ENCODE measurements around the gene SCYGR2.

Gene SCYGR2

GRCh38 chr2:227629435-227629834 is 30.7 kb downstream of the SCYGR2 start:
- H3K36me3 ChIP-seq (ENCODE audit: insufficient read depth, low read length): no peaks in the 10 kb centered on the region
- no peak for DNase-seq
- no peak for TF ChIP-seq EZH2 (IDR thresholded peaks at IDR 0.05; ENCODE audit: borderline replicate concordance, low read depth, low read length, severe bottlenecking)
- H3K79me2 ChIP-seq (ENCODE audit: insufficient read depth, low read length): no peaks in the 10 kb centered on the region
- no peak for ATAC-seq (ENCODE audit: insufficient read depth, low read depth)
- H4K20me1 ChIP-seq (ENCODE audit: insufficient read depth, low read length): no peaks in the 10 kb centered on the region
- H3K4me3 ChIP-seq (ENCODE audit: low read depth in 1 of 2, low read length in 2 of 2): no peak overlapping the region
- no peaks in the 10 kb centered on the region for H3K4me1 ChIP-seq (ENCODE audit: insufficient read depth, low read length)
- H3K4me2 ChIP-seq (ENCODE audit: insufficient read depth, low read length): no peak overlapping the region
- no peaks in the 10 kb centered on the region for H3K27me3 ChIP-seq (ENCODE audit: insufficient read depth, low read length, poor library complexity)
- H3K9ac ChIP-seq (ENCODE audit: low read depth, low read length): no peak overlapping the region
- H3K27ac ChIP-seq (ENCODE audit: low read length): no peak overlapping the region
- H2AFZ ChIP-seq (ENCODE audit: low read depth, low read length): no peak overlapping the region
- H3K9me3 ChIP-seq (ENCODE audit: insufficient read depth, low read length, severe bottlenecking): no peaks in the 10 kb centered on the region

GRCh38 chr2:227630322-227630721 is 31.6 kb downstream of the SCYGR2 start:
- no peak overlapping the region for H3K27ac ChIP-seq (ENCODE audit: low read length)
- H3K4me1 ChIP-seq (ENCODE audit: insufficient read depth, low read length): no peaks in the 10 kb centered on the region
- H3K27me3 ChIP-seq (ENCODE audit: insufficient read depth, low read length, poor library complexity): no peaks in the 10 kb centered on the region
- H3K36me3 ChIP-seq (ENCODE audit: insufficient read depth, low read length): no peaks in the 10 kb centered on the region
- H2AFZ ChIP-seq (ENCODE audit: low read depth, low read length): no peak overlapping the region
- no peaks in the 10 kb centered on the region for H4K20me1 ChIP-seq (ENCODE audit: insufficient read depth, low read length)
- H3K4me3 ChIP-seq (ENCODE audit: low read depth in 1 of 2, low read length in 2 of 2): no peak overlapping the region
- no peak overlapping the region for H3K4me2 ChIP-seq (ENCODE audit: insufficient read depth, low read length)
- H3K9me3 ChIP-seq (ENCODE audit: insufficient read depth, low read length, severe bottlenecking): no peaks in the 10 kb centered on the region
- no peak overlapping the region for H3K9ac ChIP-seq (ENCODE audit: low read depth, low read length)
- DNase-seq (no peak), ATAC-seq (ENCODE audit: insufficient read depth, low read depth) (no peak)
- TF ChIP-seq EZH2 (IDR thresholded peaks at IDR 0.05; ENCODE audit: borderline replicate concordance, low read depth, low read length, severe bottlenecking): no peak
- TF ChIP-seq, protein P1, sequence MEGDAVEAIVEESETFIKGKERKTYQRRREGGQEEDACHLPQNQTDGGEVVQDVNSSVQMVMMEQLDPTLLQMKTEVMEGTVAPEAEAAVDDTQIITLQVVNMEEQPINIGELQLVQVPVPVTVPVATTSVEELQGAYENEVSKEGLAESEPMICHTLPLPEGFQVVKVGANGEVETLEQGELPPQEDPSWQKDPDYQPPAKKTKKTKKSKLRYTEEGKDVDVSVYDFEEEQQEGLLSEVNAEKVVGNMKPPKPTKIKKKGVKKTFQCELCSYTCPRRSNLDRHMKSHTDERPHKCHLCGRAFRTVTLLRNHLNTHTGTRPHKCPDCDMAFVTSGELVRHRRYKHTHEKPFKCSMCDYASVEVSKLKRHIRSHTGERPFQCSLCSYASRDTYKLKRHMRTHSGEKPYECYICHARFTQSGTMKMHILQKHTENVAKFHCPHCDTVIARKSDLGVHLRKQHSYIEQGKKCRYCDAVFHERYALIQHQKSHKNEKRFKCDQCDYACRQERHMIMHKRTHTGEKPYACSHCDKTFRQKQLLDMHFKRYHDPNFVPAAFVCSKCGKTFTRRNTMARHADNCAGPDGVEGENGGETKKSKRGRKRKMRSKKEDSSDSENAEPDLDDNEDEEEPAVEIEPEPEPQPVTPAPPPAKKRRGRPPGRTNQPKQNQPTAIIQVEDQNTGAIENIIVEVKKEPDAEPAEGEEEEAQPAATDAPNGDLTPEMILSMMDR (IDR thresholded peaks at IDR 0.05; ENCODE audit: borderline replicate concordance, extremely low read depth, low read length, poor library complexity, severe bottlenecking): no peak
- H3K79me2 ChIP-seq (ENCODE audit: insufficient read depth, low read length): no peaks in the 10 kb centered on the region

GRCh38 chr2:227632827-227633226 is 34.1 kb downstream of the SCYGR2 start:
- H3K4me3 ChIP-seq (ENCODE audit: low read depth in 1 of 2, low read length in 2 of 2): no peak overlapping the region

DNA sequence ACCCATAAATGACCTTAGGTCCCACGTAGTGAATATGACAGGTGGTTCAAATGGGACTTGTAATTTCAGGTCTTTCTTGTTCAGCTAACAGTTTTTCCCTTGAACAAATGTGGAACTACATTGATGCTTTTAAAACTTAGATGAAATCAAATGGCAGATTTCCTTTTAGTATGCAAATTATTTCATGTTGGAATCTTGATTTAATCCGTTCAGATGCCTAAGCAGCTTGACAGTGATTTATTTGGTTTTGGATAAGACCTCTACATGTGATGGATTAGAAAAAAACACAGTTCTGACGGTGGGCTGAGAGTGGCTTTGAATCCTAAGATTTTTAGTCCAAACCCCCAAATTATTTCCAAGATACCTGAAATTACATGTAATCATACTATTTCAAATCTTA is 35.5 kb downstream of the SCYGR2 start:
- H4K20me1 ChIP-seq (ENCODE audit: insufficient read depth, low read length): no peaks in the 10 kb centered on the region
- ATAC-seq (ENCODE audit: insufficient read depth, low read depth): no peak
- H3K36me3 ChIP-seq (ENCODE audit: insufficient read depth, low read length): no peaks in the 10 kb centered on the region
- no peaks in the 10 kb centered on the region for H3K27me3 ChIP-seq (ENCODE audit: insufficient read depth, low read length, poor library complexity)
- DNase-seq: no peak
- no peak for TF ChIP-seq EZH2 (IDR thresholded peaks at IDR 0.05; ENCODE audit: borderline replicate concordance, low read depth, low read length, severe bottlenecking)
- H3K27ac ChIP-seq (ENCODE audit: low read length): no peak overlapping the region
- no peak overlapping the region for H3K9ac ChIP-seq (ENCODE audit: low read depth, low read length)
- no peaks in the 10 kb centered on the region for H3K9me3 ChIP-seq (ENCODE audit: insufficient read depth, low read length, severe bottlenecking)
- no peak overlapping the region for H2AFZ ChIP-seq (ENCODE audit: low read depth, low read length)
- no peaks in the 10 kb centered on the region for H3K79me2 ChIP-seq (ENCODE audit: insufficient read depth, low read length)
- H3K4me1 ChIP-seq (ENCODE audit: insufficient read depth, low read length): no peaks in the 10 kb centered on the region
- H3K4me2 ChIP-seq (ENCODE audit: insufficient read depth, low read length): no peak overlapping the region
- no peak overlapping the region for H3K4me3 ChIP-seq (ENCODE audit: low read depth in 1 of 2, low read length in 2 of 2)

More at GRCh38 chr2:227632827-227633226, 34.1 kb downstream of the SCYGR2 start:
- no peak for DNase-seq
- TF ChIP-seq EZH2 (IDR thresholded peaks at IDR 0.05; ENCODE audit: borderline replicate concordance, low read depth, low read length, severe bottlenecking): no peak
- TF ChIP-seq, protein P1 (IDR thresholded peaks at IDR 0.05; ENCODE audit: borderline replicate concordance, extremely low read depth, low read length, poor library complexity, severe bottlenecking): no peak
- Histone ChIP-seq H3K27me3 (ENCODE audit: insufficient read depth, low read length, poor library complexity) (no peaks in the 10 kb centered on the region), H2AFZ (ENCODE audit: low read depth, low read length) (no peak overlapping the region), H3K36me3 (ENCODE audit: insufficient read depth, low read length) (no peaks in the 10 kb centered on the region), H4K20me1 (ENCODE audit: insufficient read depth, low read length) (no peaks in the 10 kb centered on the region), H3K9ac (ENCODE audit: low read depth, low read length) (no peak overlapping the region), H3K4me1 (ENCODE audit: insufficient read depth, low read length) (no peaks in the 10 kb centered on the region), H3K9me3 (ENCODE audit: insufficient read depth, low read length, severe bottlenecking) (no peaks in the 10 kb centered on the region), H3K4me2 (ENCODE audit: insufficient read depth, low read length) (no peak overlapping the region), H3K79me2 (ENCODE audit: insufficient read depth, low read length) (no peaks in the 10 kb centered on the region), H3K27ac (ENCODE audit: low read length) (no peak overlapping the region)
- no peak for ATAC-seq (ENCODE audit: insufficient read depth, low read depth)

Data from DND-41 (cell line).